Tongue (tissue), 2 donors: ENCODE measurements around the gene ERF. TPM values are rescaled to one million over a fixed set of nuclear protein-coding genes. Genes with fewer than 3 reads are reported as not detected.
"Not testable (repeated sequence)": the region's sequence is repeated elsewhere in the genome, so short reads cannot be mapped to it uniquely, and the experiment has no call there.

Experiments used
- DNase-seq: peaks from one replicate; pipeline ENCODE4 v3.0.0-alpha.2; 2015
- total RNA-seq: library from RNA; depleted of rRNA; stranded (reverse); fragments of >200 nt; gene quantifications from one replicate; pipeline ENCODE4 v1.2.3, GENCODE V29; 2014

The ERF gene
- total RNA-seq, 1 donor from 2014 or later, result 31.1 TPM

GRCh38 chr19:42275103-42275502 is 20.2 kb upstream of the ERF start:
- DNase-seq, result no peak

- DNase-seq, result no peak
These were observed 19.2 kb upstream of the ERF start for GRCh38 chr19:42274065-42274682.

- DNase-seq, result no peak
These were observed 18.6 kb upstream of the ERF start for GRCh38 chr19:42273407-42274064.

GRCh38 chr19:42272989-42273406 is 18.1 kb upstream of the ERF start:
- no peak for DNase-seq

- no peak for DNase-seq
These were observed 17.6 kb upstream of the ERF start for GRCh38 chr19:42272535-42272897.

GRCh38 chr19:42271861-42272534 is 17.1 kb upstream of the ERF start:
- DNase-seq, result no peak

GRCh38 chr19:42271045-42271419 is 16.1 kb upstream of the ERF start:
- no peak for DNase-seq

GRCh38 chr19:42270346-42271044 is 15.6 kb upstream of the ERF start:
- DNase-seq, result peak; percentile 48

GRCh38 chr19:42269478-42270345 is 14.8 kb upstream of the ERF start:
- DNase-seq, result peak; percentile 19

- DNase-seq, result peak; percentile 100
These were observed 14.0 kb upstream of the ERF start, which contains the start of gene CIC for GRCh38 chr19:42268704-42269477. Gene CIC (plus strand): TSS chr19:42269252. CDS start chr19:42271784, 2,532 bp downstream.

- DNase-seq, result peak; percentile 100
These were observed 13.3 kb upstream of the ERF start for GRCh38 chr19:42268142-42268703.

- DNase-seq, result no peak
These were observed 12.8 kb upstream of the ERF start for GRCh38 chr19:42267644-42268141.

GRCh38 chr19:42266928-42267603 is 12.1 kb upstream of the ERF start:
- DNase-seq, result not testable (repeated sequence)

- not testable (repeated sequence) for DNase-seq
These were observed 11.2 kb upstream of the ERF start for GRCh38 chr19:42266105-42266504.

GRCh38 chr19:42261763-42262162 is 6.8 kb upstream of the ERF start:
- DNase-seq, result no peak

GRCh38 chr19:42257842-42258241 is 2.9 kb upstream of the ERF start:
- DNase-seq, result not testable (repeated sequence)

GRCh38 chr19:42255766-42256745 is 1.1 kb upstream of the ERF start:
- DNase-seq, result peak; percentile 82

- peak; percentile 91 for DNase-seq
These were observed 659 bp downstream of the ERF start for GRCh38 chr19:42254089-42254849.
